Measurements from ENCODE around the gene TMEM115. TPM values are rescaled to one million over a fixed set of nuclear protein-coding genes. Genes with fewer than 3 reads are reported as not detected.

Gene TMEM115
- total and polyA plus RNA-seq, 10 of the 15 experiments (the other 5 are each of a cell fraction or from before 2014, with no cell fraction given), result 1.9 to 18.7 (median 13.2) TPM

GRCh38 chr3:50321336-50322114 lies 37.8 kb downstream of the TMEM115 start (continued):
- no peak for TF ChIP-seq BCL3 (IDR thresholded peaks at IDR 0.05; ENCODE audit: borderline replicate concordance, insufficient read depth, low read depth, low read length, poor library complexity, severe bottlenecking)
- TF ChIP-seq IRF5 (IDR thresholded peaks at IDR 0.05; ENCODE audit: borderline replicate concordance), result no peak
- TF ChIP-seq RELA (IDR thresholded peaks at IDR 0.05; ENCODE audit: borderline replicate concordance, partially characterized antibody), result peak; percentile 69
- no peak for TF ChIP-seq ZNF384 (IDR thresholded peaks at IDR 0.05; ENCODE audit: borderline replicate concordance, low read depth, low read length)
- peak; percentile 95 for TF ChIP-seq NBN (IDR thresholded peaks at IDR 0.05)
- peak; percentile 48 for TF ChIP-seq NR2F1 (conservative IDR thresholded peaks at IDR 0.05)
- peak; percentile 76 for TF ChIP-seq RUNX3 (IDR thresholded peaks at IDR 0.05; ENCODE audit: low read length)
- peak; percentile 99 for TF ChIP-seq FOXK2 (IDR thresholded peaks at IDR 0.05)
- TF ChIP-seq MEF2A (IDR thresholded peaks at IDR 0.05; ENCODE audit: insufficient read depth, low read depth, low read length), result no peak
- peak; percentile 97 for TF ChIP-seq SREBF1 (IDR thresholded peaks at IDR 0.05; ENCODE audit: low read length)
- TF ChIP-seq TAF1 (IDR thresholded peaks at IDR 0.05; ENCODE audit: borderline replicate concordance, low read depth, low read length), result 0 out of 2 replicates have a peak, but pooled peaks have one; percentile 8
- no peak for TF ChIP-seq CEBPZ (IDR thresholded peaks at IDR 0.05; ENCODE audit: low read depth, low read length)
- peak; percentile 97 to 99 for TF ChIP-seq BHLHE40 (IDR thresholded peaks at IDR 0.05; ENCODE audit: borderline replicate concordance in 1 of 2, low read depth in 2 of 2, low read length in 1 of 2)
- TF ChIP-seq PAX8 (IDR thresholded peaks at IDR 0.05), result no peak
- TF ChIP-seq MTA2 (IDR thresholded peaks at IDR 0.05; ENCODE audit: low read depth), result no peak
- no peak for TF ChIP-seq HSF1 (IDR thresholded peaks at IDR 0.05; ENCODE audit: low read depth, low read length)
- peak; percentile 10; the same call in 1 of the 3 replicates for TF ChIP-seq POU2F2 (IDR thresholded peaks at IDR 0.05; ENCODE audit: borderline replicate concordance, low read depth, low read length)
- no peak for TF ChIP-seq HDAC2 (IDR thresholded peaks at IDR 0.05)
- no peak for TF ChIP-seq KDM1A (IDR thresholded peaks at IDR 0.05; ENCODE audit: borderline replicate concordance)
- TF ChIP-seq TCF3 (IDR thresholded peaks at IDR 0.05; ENCODE audit: borderline replicate concordance, insufficient read depth, low read depth, low read length), result no peak
- TF ChIP-seq SMAD5 (IDR thresholded peaks at IDR 0.05; ENCODE audit: low read depth), result no peak
- TF ChIP-seq POLR2A (IDR thresholded peaks at IDR 0.05; ENCODE audit: low read depth, low read length), result peak; percentile 56; the same call in 1 of the 2 replicates
- TF ChIP-seq MAX (IDR thresholded peaks at IDR 0.05; ENCODE audit: low read depth, low read length), result 0 out of 2 replicates have a peak, but pooled peaks have one; percentile 3
- 0 out of 2 replicates have a peak, but pooled peaks have one; percentile 62 for TF ChIP-seq POLR2AphosphoS2 (IDR thresholded peaks at IDR 0.05; ENCODE audit: low read depth, low read length)
